ENCODE measurements around the gene ZNF662. TPM values are rescaled to one million over a fixed set of nuclear protein-coding genes. Genes with fewer than 3 reads are reported as not detected.
A peak's percentile ranks its signal among the peaks of the same experiment; 100 is the strongest.

Gene ZNF662
- polyA plus RNA-seq, 1 donor = 23.4 TPM

DNA sequence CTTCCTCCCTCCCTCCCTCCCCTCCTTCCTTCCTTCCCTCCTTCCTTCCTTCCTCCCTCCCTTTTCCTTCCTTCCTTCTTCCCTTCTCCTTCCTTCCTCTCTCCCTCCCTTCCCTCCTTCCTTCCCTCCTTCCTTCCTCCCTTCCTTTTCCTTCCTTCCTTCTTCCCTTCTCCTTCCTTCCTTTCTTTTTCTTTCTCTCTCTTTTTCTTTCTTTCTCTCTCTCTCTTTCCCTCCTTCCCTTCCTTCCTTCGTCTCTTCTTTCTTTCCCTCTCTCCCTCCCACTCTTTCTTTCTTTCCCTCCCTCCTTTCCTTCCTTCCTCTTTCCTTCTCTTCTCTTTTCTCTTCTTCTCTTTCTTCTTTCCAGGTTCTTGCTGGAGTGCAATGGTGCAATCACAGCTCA is 1.9 kb upstream of the ZNF662 start:
- Histone ChIP-seq H3K9me3 (ENCODE audit: control insufficient read depth, low read depth, low read length) (peaks cover 3% of the 10 kb centered on the region), H3K27ac (ENCODE audit: low read length) (no peak overlapping the region), H3K27me3 (ENCODE audit: control insufficient read depth, insufficient read depth, low read length) (no peaks in the 10 kb centered on the region), H3K36me3 (ENCODE audit: control insufficient read depth, insufficient read depth, low read length) (peaks cover 8% of the 10 kb centered on the region), H3K4me3 (ENCODE audit: low read length) (no peak overlapping the region), H3K4me1 (ENCODE audit: control insufficient read depth, insufficient read depth, low read length) (peaks cover 9% of the 10 kb centered on the region)
- no peak for DNase-seq
- 97% methylated on average over 1 of the region's 1 CpG for WGBS (ENCODE audit: insufficient coverage, low lambda C conversion rate)

DNA sequence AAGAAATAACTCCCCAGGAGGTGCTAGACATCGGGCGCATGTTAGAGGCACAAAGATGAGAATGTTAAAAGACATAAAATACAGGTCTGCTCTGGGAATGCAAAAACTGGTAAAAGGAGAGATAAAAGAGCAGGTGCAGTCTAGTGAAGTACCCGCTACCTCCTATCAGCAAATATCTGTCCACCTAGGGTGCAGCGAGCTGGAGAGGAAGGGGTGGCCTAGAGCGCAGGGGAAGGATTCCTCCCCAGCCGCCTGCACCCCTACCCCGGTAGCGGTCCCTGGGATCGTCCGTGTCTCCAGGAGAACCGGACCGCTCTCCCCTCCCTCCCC is 237 bp upstream of the ZNF662 start:
- Histone ChIP-seq H3K4me3 (ENCODE audit: low read length) (peak overlapping the region; percentile 67), H3K36me3 (ENCODE audit: control insufficient read depth, insufficient read depth, low read length) (peaks cover 18% of the 10 kb centered on the region), H3K27me3 (ENCODE audit: control insufficient read depth, insufficient read depth, low read length) (no peaks in the 10 kb centered on the region), H3K9me3 (ENCODE audit: control insufficient read depth, low read depth, low read length) (peaks cover 13% of the 10 kb centered on the region), H3K4me1 (ENCODE audit: control insufficient read depth, insufficient read depth, low read length) (peaks cover 9% of the 10 kb centered on the region), H3K27ac (ENCODE audit: low read length) (no peak overlapping the region)
- no peak for DNase-seq
- no CpG with 5 or more reads among the region's 12 CpGs for WGBS (ENCODE audit: insufficient coverage, low lambda C conversion rate)

DNA sequence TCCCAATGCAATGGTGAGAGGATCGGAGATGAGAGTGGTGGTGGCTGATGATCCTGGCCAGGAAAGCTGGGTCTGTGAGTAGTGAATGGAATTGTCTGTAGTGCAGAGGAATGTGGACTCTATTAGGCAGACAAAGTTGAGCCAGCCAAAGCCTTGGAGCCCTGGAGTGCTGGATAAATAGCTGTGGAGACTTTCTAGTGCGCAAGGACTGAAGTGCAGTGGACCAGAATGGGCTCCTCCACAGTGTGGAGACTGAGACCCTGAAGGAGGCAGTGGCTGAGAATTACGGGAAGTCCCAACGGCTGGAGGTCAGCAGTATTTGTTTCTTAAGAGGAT is 874 bp downstream of the ZNF662 start:
- no peak for DNase-seq
- Histone ChIP-seq H3K36me3 (ENCODE audit: control insufficient read depth, insufficient read depth, low read length) (peaks cover 29% of the 10 kb centered on the region), H3K4me1 (ENCODE audit: control insufficient read depth, insufficient read depth, low read length) (peaks cover 9% of the 10 kb centered on the region), H3K4me3 (ENCODE audit: low read length) (peak overlapping the region; percentile 67), H3K27me3 (ENCODE audit: control insufficient read depth, insufficient read depth, low read length) (no peaks in the 10 kb centered on the region), H3K9me3 (ENCODE audit: control insufficient read depth, low read depth, low read length) (peaks cover 13% of the 10 kb centered on the region), H3K27ac (ENCODE audit: low read length) (no peak overlapping the region)
- WGBS (ENCODE audit: insufficient coverage, low lambda C conversion rate) = no CpG with 5 or more reads among the region's 4 CpGs

DNA sequence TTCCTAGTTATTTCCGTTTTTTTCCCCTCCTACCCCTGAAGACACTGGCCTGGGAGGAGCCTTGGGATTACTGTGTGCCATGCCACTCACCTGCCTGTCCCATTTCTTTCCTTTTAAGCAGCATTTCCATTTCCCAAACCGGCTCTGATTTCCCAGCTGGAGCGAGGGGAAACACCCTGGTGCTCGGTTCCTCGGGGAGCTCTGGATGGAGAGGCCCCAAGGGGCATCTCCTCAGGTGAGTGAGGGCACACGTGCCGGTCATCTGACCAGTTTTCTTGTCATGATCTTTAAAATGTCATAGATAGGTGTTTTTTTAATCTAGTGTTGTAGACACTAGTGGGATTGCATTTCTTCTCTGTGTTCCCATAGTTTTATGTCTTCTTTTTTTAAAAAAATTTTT is 2.7 kb downstream of the ZNF662 start:
- Histone ChIP-seq H3K9me3 (ENCODE audit: control insufficient read depth, low read depth, low read length) (peaks cover 19% of the 10 kb centered on the region), H3K27me3 (ENCODE audit: control insufficient read depth, insufficient read depth, low read length) (no peaks in the 10 kb centered on the region), H3K36me3 (ENCODE audit: control insufficient read depth, insufficient read depth, low read length) (peaks cover 38% of the 10 kb centered on the region), H3K27ac (ENCODE audit: low read length) (no peak overlapping the region), H3K4me3 (ENCODE audit: low read length) (no peak overlapping the region), H3K4me1 (ENCODE audit: control insufficient read depth, insufficient read depth, low read length) (peaks cover 9% of the 10 kb centered on the region)
- DNase-seq = no peak
- WGBS (ENCODE audit: insufficient coverage, low lambda C conversion rate) = 92% methylated on average over 2 of the region's 7 CpGs

DNA sequence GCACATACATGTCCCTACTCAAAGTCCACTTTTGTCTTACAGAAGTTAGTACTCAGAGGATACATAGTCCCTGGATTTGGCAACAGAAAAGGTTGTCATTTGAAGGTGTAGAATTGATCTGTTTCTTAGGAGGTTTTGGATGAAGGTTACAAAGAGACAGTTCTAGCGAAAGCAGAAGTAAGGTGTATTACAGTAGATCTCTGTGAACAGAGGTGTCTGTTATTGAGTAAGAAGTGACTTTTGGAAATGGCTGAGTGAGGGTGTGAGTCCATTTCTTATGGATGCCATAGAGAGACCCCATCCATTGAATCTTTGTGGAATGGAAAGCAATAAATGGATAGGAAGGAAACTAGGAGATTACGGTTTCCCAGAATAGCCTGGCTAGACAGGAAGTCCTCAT is 5.6 kb downstream of the ZNF662 start:
- H3K9me3 ChIP-seq (ENCODE audit: control insufficient read depth, low read depth, low read length) = peaks cover 29% of the 10 kb centered on the region
- H3K27me3 ChIP-seq (ENCODE audit: control insufficient read depth, insufficient read depth, low read length) = no peaks in the 10 kb centered on the region
- H3K27ac ChIP-seq (ENCODE audit: low read length) = no peak overlapping the region
- H3K4me1 ChIP-seq (ENCODE audit: control insufficient read depth, insufficient read depth, low read length) = peaks cover 8% of the 10 kb centered on the region
- H3K36me3 ChIP-seq (ENCODE audit: control insufficient read depth, insufficient read depth, low read length) = peaks cover 54% of the 10 kb centered on the region
- no peak overlapping the region for H3K4me3 ChIP-seq (ENCODE audit: low read length)
- no peak for DNase-seq
- no CpG with 5 or more reads among the region's 2 CpGs for WGBS (ENCODE audit: insufficient coverage, low lambda C conversion rate)

DNA sequence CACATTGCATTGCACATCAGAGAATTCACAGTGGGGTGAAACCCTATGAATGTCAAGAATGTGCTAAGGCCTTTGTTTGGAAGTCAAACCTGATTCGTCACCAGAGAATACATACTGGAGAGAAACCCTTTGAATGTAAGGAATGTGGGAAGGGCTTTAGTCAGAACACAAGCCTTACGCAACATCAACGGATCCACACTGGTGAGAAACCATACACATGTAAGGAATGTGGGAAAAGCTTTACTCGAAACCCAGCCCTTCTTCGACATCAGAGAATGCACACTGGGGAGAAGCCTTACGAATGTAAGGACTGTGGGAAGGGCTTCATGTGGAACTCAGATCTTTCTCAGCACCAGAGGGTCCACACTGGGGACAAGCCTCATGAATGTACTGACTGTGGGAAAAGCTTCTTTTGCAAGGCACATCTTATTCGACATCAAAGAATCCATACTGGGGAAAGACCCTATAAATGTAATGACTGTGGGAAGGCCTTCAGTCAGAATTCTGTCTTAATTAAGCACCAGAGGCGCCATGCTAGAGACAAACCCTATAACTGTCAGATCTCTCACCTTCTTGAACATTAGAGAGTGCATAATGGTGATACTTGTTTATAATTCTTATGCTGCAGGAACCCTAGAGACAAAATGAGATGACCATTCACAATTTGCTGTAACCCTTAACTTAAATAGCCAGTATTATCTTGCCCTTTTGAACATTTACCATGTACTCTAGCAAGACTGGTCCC is 9.0 kb downstream of the ZNF662 start:
- H3K27me3 ChIP-seq (ENCODE audit: control insufficient read depth, insufficient read depth, low read length) = no peaks in the 10 kb centered on the region
- peaks cover 23% of the 10 kb centered on the region for H3K9me3 ChIP-seq (ENCODE audit: control insufficient read depth, low read depth, low read length)
- no CpG with 5 or more reads among the region's 8 CpGs for WGBS (ENCODE audit: insufficient coverage, low lambda C conversion rate)
- H3K36me3 ChIP-seq (ENCODE audit: control insufficient read depth, insufficient read depth, low read length) = peaks cover 42% of the 10 kb centered on the region
- H3K27ac ChIP-seq (ENCODE audit: low read length) = no peak overlapping the region
- H3K4me3 ChIP-seq (ENCODE audit: low read length) = no peak overlapping the region
- no peaks in the 10 kb centered on the region for H3K4me1 ChIP-seq (ENCODE audit: control insufficient read depth, insufficient read depth, low read length)
- peak in 1 of 2 donors; percentile 14 for DNase-seq

DNA sequence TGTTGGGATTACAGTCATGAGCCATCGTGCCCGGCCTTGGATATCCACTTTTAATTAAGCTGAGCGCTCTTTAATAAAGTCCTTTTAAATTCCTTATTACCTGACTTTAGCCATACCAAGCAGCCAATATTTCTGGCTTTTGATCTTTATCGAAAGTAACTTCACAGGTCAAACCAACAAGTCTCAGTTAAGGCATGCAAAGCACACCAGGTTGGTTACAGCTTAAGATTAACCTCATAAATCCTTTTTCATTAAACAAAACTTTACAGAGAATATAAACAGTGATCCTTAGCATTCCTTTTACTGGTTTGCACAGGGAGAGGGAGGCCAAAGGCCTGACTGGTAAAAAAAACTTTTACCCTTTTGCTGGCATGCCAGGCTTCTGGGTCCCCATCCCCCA is 17.7 kb downstream of the ZNF662 start:
- Histone ChIP-seq H3K27ac (ENCODE audit: low read length) (no peak overlapping the region), H3K27me3 (ENCODE audit: control insufficient read depth, insufficient read depth, low read length) (no peaks in the 10 kb centered on the region), H3K4me1 (ENCODE audit: control insufficient read depth, insufficient read depth, low read length) (no peaks in the 10 kb centered on the region), H3K9me3 (ENCODE audit: control insufficient read depth, low read depth, low read length) (peaks cover 3% of the 10 kb centered on the region), H3K4me3 (ENCODE audit: low read length) (no peak overlapping the region), H3K36me3 (ENCODE audit: control insufficient read depth, insufficient read depth, low read length) (no peaks in the 10 kb centered on the region)
- no peak for DNase-seq
- 93% methylated on average over 2 of the region's 4 CpGs for WGBS (ENCODE audit: insufficient coverage, low lambda C conversion rate)

DNA sequence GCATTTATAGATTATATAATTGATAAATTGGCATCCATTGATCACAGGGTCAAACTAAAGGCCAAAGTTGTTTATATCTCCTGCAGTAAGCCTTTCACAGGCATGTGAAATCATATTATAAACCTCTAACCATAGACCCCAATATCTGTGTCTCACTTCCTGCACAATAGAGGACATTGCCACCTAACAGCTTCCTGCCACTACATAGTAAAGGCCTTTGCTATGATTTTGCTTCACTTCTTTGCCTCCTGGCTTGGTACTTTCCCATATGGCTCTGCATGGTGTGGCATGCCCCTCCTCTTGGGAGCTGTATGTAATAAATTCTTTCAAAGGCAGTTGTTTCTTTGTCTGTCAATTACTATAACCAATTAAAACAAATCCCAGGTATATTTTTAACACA is 20.4 kb downstream of the ZNF662 start:
- Histone ChIP-seq H3K4me3 (ENCODE audit: low read length) (no peak overlapping the region), H3K36me3 (ENCODE audit: control insufficient read depth, insufficient read depth, low read length) (no peaks in the 10 kb centered on the region), H3K9me3 (ENCODE audit: control insufficient read depth, low read depth, low read length) (peaks cover 3% of the 10 kb centered on the region), H3K27ac (ENCODE audit: low read length) (no peak overlapping the region), H3K4me1 (ENCODE audit: control insufficient read depth, insufficient read depth, low read length) (no peaks in the 10 kb centered on the region), H3K27me3 (ENCODE audit: control insufficient read depth, insufficient read depth, low read length) (no peaks in the 10 kb centered on the region)
- DNase-seq = no peak

DNA sequence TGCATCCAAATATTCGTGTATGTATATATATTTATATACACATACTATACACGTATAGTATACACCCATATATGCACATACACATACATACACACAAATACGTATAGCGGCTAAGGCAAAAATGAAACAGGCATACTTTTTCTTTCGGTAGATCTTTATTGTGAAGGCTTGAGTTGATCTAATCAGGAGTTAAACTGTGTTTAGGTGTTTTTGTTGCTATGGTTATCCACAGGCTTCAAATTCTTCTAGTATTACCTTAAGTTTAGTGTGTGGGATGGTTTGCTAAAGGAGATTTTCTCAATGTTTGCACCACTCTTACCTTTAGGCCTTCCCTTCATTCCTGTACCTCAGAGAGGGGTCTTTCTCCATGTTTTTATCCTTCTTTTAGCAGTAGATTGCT is 28.2 kb downstream of the ZNF662 start:
- H3K4me1 ChIP-seq (ENCODE audit: control insufficient read depth, insufficient read depth, low read length) = no peaks in the 10 kb centered on the region
- no peaks in the 10 kb centered on the region for H3K36me3 ChIP-seq (ENCODE audit: control insufficient read depth, insufficient read depth, low read length)
- peaks cover 5% of the 10 kb centered on the region for H3K9me3 ChIP-seq (ENCODE audit: control insufficient read depth, low read depth, low read length)
- DNase-seq = no peak
- H3K27ac ChIP-seq (ENCODE audit: low read length) = no peak overlapping the region
- H3K4me3 ChIP-seq (ENCODE audit: low read length) = no peak overlapping the region
- no peaks in the 10 kb centered on the region for H3K27me3 ChIP-seq (ENCODE audit: control insufficient read depth, insufficient read depth, low read length)
- WGBS (ENCODE audit: insufficient coverage, low lambda C conversion rate) = no CpG with 5 or more reads among the region's 5 CpGs

DNA sequence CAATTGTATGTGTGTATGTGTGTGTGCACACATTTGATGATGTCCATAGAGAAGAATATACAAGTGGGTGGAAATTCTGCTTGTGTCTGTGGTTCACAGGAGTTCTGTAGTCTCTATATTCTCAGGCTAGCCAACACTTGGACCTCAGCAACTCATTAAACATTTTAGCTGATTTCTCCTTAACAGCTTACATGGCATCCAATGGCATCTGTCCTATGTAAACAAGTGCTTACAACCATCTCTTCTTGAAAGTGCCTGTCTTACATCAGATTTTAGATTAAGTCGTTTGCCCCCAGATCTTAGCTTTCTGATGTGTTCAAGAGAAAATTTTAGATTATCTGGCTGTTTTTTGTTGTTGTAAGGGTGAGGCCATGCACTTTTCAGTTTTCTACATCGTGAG is 29.0 kb downstream of the ZNF662 start:
- 40% methylated on average over 1 of the region's 2 CpGs for WGBS (ENCODE audit: insufficient coverage, low lambda C conversion rate)

DNA sequence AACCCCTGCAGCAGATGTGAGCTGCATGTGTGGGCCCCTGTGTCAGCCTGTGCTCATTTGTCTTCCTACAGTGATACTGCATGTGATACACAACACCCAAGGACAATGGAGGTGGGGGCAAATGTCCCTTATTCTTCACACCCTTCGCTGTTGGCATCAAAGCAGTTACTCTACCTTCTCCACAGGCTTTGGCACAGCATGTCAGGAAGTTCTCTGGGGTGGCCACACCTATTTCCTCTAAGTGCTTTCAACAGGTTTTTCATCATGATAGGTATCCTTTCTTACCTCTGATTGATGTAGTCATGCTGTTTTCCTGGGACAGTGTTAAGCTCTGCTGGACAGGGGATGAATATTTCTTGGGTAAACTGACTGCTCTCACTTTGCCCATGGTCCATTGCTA is 29.5 kb downstream of the ZNF662 start:
- no peak overlapping the region for H3K4me3 ChIP-seq (ENCODE audit: low read length)
- H3K36me3 ChIP-seq (ENCODE audit: control insufficient read depth, insufficient read depth, low read length) = no peaks in the 10 kb centered on the region
- H3K27ac ChIP-seq (ENCODE audit: low read length) = no peak overlapping the region
- no peaks in the 10 kb centered on the region for H3K4me1 ChIP-seq (ENCODE audit: control insufficient read depth, insufficient read depth, low read length)
- WGBS (ENCODE audit: insufficient coverage, low lambda C conversion rate) = no CpG with 5 or more reads among the region's 1 CpG
- no peaks in the 10 kb centered on the region for H3K27me3 ChIP-seq (ENCODE audit: control insufficient read depth, insufficient read depth, low read length)
- no peak for DNase-seq
- peaks cover 5% of the 10 kb centered on the region for H3K9me3 ChIP-seq (ENCODE audit: control insufficient read depth, low read depth, low read length)

More for the DNA sequence above, 29.0 kb downstream of the ZNF662 start:
- H3K27me3 ChIP-seq (ENCODE audit: control insufficient read depth, insufficient read depth, low read length) = no peaks in the 10 kb centered on the region
- DNase-seq = no peak
- no peak overlapping the region for H3K4me3 ChIP-seq (ENCODE audit: low read length)
- H3K4me1 ChIP-seq (ENCODE audit: control insufficient read depth, insufficient read depth, low read length) = no peaks in the 10 kb centered on the region
- no peaks in the 10 kb centered on the region for H3K36me3 ChIP-seq (ENCODE audit: control insufficient read depth, insufficient read depth, low read length)
- H3K27ac ChIP-seq (ENCODE audit: low read length) = no peak overlapping the region
- H3K9me3 ChIP-seq (ENCODE audit: control insufficient read depth, low read depth, low read length) = peaks cover 5% of the 10 kb centered on the region
